Mammary epithelial cell (primary cell): ENCODE measurements around the gene MORN1.

ENCODE experiments used
- EZH2 ChIP-seq: IDR thresholded peaks from 2 replicates; pipeline ENCODE4 v1.6.1; 2012; ENCODE audit warnings: low read length, inconsistent platforms, borderline replicate concordance
- TF ChIP-seq, protein P1 (sequence below), 2 donors: IDR thresholded peaks in 1 of 2; conservative IDR thresholded peaks in 1 of 2; 2 replicates each; pipeline ENCODE4 v1.5.1; 2011 to 2012; ENCODE audit warnings: inconsistent platforms in 2 of 2, low read length in 2 of 2, mild to moderate bottlenecking in 2 of 2, control low read depth in 1 of 2, low read depth in 1 of 2; ENCODE audit not compliant: insufficient read depth in 1 of 2; ENCODE audit errors: extremely low read depth in 1 of 2

DNA sequence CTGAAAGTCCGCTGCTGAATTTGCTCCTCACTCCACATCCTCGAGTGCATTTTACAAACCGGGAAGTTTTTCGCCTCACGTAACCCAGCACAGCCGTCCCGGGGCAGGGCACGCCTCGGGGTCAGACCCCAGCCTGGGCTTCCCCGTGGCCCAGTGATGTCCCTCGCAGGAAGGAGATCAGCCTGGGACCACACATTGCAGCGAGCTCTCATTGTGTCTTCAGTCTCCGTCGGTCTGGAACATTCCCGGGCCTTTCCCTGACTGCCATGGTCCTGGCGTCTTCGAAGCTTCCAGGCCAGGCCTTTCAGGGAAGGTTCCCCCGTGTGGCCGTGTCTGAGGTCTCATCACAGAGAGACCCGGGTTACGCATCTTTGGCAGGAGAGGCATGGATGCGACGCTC, 43.5 kb downstream of the MORN1 start:
- TF ChIP-seq, protein P1, sequence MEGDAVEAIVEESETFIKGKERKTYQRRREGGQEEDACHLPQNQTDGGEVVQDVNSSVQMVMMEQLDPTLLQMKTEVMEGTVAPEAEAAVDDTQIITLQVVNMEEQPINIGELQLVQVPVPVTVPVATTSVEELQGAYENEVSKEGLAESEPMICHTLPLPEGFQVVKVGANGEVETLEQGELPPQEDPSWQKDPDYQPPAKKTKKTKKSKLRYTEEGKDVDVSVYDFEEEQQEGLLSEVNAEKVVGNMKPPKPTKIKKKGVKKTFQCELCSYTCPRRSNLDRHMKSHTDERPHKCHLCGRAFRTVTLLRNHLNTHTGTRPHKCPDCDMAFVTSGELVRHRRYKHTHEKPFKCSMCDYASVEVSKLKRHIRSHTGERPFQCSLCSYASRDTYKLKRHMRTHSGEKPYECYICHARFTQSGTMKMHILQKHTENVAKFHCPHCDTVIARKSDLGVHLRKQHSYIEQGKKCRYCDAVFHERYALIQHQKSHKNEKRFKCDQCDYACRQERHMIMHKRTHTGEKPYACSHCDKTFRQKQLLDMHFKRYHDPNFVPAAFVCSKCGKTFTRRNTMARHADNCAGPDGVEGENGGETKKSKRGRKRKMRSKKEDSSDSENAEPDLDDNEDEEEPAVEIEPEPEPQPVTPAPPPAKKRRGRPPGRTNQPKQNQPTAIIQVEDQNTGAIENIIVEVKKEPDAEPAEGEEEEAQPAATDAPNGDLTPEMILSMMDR (conservative IDR thresholded peaks at IDR 0.05 in 1 of 2, IDR thresholded peaks at IDR 0.05 in 1 of 2; ENCODE audit: extremely low read depth in 1 of 2, insufficient read depth in 1 of 2, low read depth in 1 of 2, low read length in 2 of 2) = no peak
- no peak for TF ChIP-seq EZH2
